GM23338 (cell line): Measurements from ENCODE around the gene PDF.

Experiments used
- CREB1 ChIP-seq: fragments of 250-450 bp; sonication (Bioruptor Pico); IDR thresholded peaks from 2 replicates; pipeline ENCODE4 v1.5.0; 2020; ENCODE audit warnings: low read depth, mild to moderate bottlenecking, moderate library complexity
- CTCF ChIP-seq, 2 experiments: fragments of 200-600 bp in 1 of 2; sonication (generic) in 1 of 2; conservative IDR thresholded peaks; 2 replicates each; pipeline versions ENCODE4 v1.5.1 to v1.6.1; 2016 to 2017; ENCODE audit warnings: antibody characterized with exemption in 2 of 2, low read depth in 2 of 2, mild to moderate bottlenecking in 2 of 2, moderate library complexity in 1 of 2
- EZH2 ChIP-seq: fragments of 200-600 bp; sonication (generic); IDR thresholded peaks from one replicate; pipeline ENCODE4 v1.8.0; 2017; ENCODE audit warnings: antibody characterized with exemption, mild to moderate bottlenecking, low read depth; ENCODE audit not compliant: unreplicated experiment
- EZH2phosphoT487 ChIP-seq: fragments of 200-600 bp; sonication (generic); IDR thresholded peaks from one replicate; pipeline ENCODE4 v1.8.1; 2018; ENCODE audit warnings: antibody characterized with exemption; ENCODE audit not compliant: unreplicated experiment
- JUNB ChIP-seq: IDR thresholded peaks from one replicate; pipeline ENCODE4 v1.6.1; 2016; ENCODE audit warnings: antibody characterized with exemption; ENCODE audit not compliant: unreplicated experiment
- POLR2AphosphoS5 ChIP-seq: IDR thresholded peaks from 2 replicates; pipeline ENCODE4 v1.6.1; 2016; ENCODE audit warnings: antibody characterized with exemption, low read depth
- TF ChIP-seq, protein P1 (sequence below): IDR thresholded peaks from one replicate; pipeline ENCODE4 v1.6.1; 2018; ENCODE audit warnings: antibody characterized with exemption; ENCODE audit not compliant: unreplicated experiment

- TF ChIP-seq CREB1 (CRISPR knock-in tag): no peak
- TF ChIP-seq, protein P1, sequence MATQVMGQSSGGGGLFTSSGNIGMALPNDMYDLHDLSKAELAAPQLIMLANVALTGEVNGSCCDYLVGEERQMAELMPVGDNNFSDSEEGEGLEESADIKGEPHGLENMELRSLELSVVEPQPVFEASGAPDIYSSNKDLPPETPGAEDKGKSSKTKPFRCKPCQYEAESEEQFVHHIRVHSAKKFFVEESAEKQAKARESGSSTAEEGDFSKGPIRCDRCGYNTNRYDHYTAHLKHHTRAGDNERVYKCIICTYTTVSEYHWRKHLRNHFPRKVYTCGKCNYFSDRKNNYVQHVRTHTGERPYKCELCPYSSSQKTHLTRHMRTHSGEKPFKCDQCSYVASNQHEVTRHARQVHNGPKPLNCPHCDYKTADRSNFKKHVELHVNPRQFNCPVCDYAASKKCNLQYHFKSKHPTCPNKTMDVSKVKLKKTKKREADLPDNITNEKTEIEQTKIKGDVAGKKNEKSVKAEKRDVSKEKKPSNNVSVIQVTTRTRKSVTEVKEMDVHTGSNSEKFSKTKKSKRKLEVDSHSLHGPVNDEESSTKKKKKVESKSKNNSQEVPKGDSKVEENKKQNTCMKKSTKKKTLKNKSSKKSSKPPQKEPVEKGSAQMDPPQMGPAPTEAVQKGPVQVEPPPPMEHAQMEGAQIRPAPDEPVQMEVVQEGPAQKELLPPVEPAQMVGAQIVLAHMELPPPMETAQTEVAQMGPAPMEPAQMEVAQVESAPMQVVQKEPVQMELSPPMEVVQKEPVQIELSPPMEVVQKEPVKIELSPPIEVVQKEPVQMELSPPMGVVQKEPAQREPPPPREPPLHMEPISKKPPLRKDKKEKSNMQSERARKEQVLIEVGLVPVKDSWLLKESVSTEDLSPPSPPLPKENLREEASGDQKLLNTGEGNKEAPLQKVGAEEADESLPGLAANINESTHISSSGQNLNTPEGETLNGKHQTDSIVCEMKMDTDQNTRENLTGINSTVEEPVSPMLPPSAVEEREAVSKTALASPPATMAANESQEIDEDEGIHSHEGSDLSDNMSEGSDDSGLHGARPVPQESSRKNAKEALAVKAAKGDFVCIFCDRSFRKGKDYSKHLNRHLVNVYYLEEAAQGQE: no peak
- TF ChIP-seq EZH2: no peak
- no peak for TF ChIP-seq CTCF (conservative IDR thresholded peaks at IDR 0.05; ENCODE audit: low read depth in 2 of 2)
- TF ChIP-seq JUNB: no peak
- TF ChIP-seq POLR2AphosphoS5: no peak
- TF ChIP-seq EZH2phosphoT487: no peak
Measured at GRCh38 chr16:69338557-69339288, 8.3 kb upstream of the PDF start.
